ENCODE results near the gene SMIM5. TPM values are rescaled to one million over a fixed set of nuclear protein-coding genes. Genes with fewer than 3 reads are reported as not detected.

Gene SMIM5
- total and polyA plus RNA-seq, 2 of the 13 experiments (the other 11 are each of a cell fraction or from before 2014, with no cell fraction given): not detected

DNA sequence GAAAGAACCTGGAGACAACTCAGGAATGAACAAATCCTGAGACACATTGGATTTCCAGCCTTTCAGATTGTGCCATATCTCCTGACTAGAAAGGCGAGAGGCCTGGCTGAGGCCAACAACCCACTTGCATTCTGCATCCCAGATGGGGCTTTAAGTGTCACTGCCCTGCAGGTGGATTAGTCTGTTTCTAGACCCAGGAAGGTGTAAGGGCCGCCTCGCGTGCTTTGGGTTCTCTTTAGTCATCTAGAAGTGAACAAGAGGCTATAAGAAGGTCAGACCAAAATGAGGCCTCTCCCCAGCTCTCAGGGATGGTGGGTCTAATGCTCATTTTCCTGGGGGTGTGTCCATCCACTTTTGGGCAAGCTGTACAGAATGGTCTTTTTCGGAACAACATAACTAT is 38.8 kb downstream of the SMIM5 start (continued):
- TF ChIP-seq KDM5B (CRISPR knock-in tag; IDR thresholded peaks at IDR 0.05; ENCODE audit: borderline replicate concordance) (no peak), SRSF1 (optimal IDR thresholded peaks at IDR 0.05; ENCODE audit: low read depth, low read length) (no peak), NR0B2 (CRISPR knock-in tag; IDR thresholded peaks at IDR 0.05) (no peak)
- TF ChIP-seq, protein P1, sequence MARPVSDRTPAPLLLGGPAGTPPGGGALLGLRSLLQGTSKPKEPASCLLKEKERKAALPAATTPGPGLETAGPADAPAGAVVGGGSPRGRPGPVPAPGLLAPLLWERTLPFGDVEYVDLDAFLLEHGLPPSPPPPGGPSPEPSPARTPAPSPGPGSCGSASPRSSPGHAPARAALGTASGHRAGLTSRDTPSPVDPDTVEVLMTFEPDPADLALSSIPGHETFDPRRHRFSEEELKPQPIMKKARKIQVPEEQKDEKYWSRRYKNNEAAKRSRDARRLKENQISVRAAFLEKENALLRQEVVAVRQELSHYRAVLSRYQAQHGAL (CRISPR knock-in tag; IDR thresholded peaks at IDR 0.05; ENCODE audit: not compliant biosample characterization): no peak

DNA sequence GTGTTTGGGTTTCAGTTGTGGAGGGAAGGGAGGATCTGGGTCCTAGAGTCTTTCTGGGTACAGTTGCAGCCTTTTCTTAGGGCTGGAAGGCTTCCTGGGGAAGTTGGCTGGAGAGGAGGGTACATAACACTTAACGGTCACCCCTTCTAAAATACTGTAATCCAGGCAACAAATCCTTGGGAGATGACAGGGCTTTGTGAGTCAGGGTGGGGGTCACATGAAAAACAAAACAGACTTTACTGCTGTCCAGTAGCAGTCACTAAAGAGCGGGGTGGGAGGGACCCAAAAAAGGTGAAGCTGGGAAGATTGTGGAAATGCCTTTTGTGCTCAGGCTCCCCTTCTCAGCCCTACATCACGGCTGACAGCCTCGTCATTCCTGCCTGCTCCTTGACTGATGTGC is 40.3 kb downstream of the SMIM5 start:
- POLR2A ChIA-PET: interaction anchor here (2.0 kb wide), 1 partner anchor 75 kb away, joined by 6 read pairs; no protein-coding TSS in a partner anchor
- no peak for TF ChIP-seq AGO2 (optimal IDR thresholded peaks at IDR 0.05; ENCODE audit: low read depth, low read length)
- TF ChIP-seq ZNF230 (CRISPR knock-in tag; IDR thresholded peaks at IDR 0.05): no peak
- TF ChIP-seq SMAD3 (CRISPR knock-in tag; IDR thresholded peaks at IDR 0.05): no peak
- no peak for TF ChIP-seq THAP7 (CRISPR knock-in tag; IDR thresholded peaks at IDR 0.05)
- TF ChIP-seq PCBP2 (optimal IDR thresholded peaks at IDR 0.05; ENCODE audit: low read depth, low read length, poor library complexity, severe bottlenecking): no peak
- no peak for TF ChIP-seq RFX1 (IDR thresholded peaks at IDR 0.05)
- no peak for TF ChIP-seq RFX5 (IDR thresholded peaks at IDR 0.05; ENCODE audit: low read depth, low read length)
- no peak for TF ChIP-seq ZNF660 (CRISPR knock-in tag; IDR thresholded peaks at IDR 0.05; ENCODE audit: borderline replicate concordance, low read depth)
- TF ChIP-seq RFX3 (CRISPR knock-in tag; IDR thresholded peaks at IDR 0.05): no peak
- TF ChIP-seq ZBTB46 (CRISPR knock-in tag; IDR thresholded peaks at IDR 0.05; ENCODE audit: borderline replicate concordance): no peak
- TF ChIP-seq, protein P2, sequence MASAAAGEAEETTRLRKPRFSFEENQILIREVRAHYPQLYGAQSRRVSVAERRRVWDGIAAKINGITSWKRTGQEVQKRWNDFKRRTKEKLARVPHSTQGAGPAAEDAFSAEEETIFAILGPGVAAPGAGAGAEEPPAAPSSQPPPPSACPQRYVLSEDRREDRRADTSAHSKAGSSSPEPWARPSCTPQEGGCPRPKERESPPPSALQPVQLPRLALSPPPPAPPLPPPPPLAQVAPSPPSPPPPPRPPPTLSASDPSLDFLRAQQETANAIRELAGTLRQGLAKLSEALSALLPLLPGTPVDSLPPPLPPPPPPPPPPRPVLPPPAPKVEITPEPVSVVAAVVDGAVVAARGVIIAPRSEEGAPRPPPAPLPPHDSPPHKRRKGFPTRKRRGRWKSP (CRISPR knock-in tag; IDR thresholded peaks at IDR 0.05): no peak
- no peak for TF ChIP-seq ZNF143 (CRISPR knock-in tag; IDR thresholded peaks at IDR 0.05)
- TF ChIP-seq EEA1 (CRISPR knock-in tag; IDR thresholded peaks at IDR 0.05; ENCODE audit: borderline replicate concordance): no peak
- TF ChIP-seq, protein P3, sequence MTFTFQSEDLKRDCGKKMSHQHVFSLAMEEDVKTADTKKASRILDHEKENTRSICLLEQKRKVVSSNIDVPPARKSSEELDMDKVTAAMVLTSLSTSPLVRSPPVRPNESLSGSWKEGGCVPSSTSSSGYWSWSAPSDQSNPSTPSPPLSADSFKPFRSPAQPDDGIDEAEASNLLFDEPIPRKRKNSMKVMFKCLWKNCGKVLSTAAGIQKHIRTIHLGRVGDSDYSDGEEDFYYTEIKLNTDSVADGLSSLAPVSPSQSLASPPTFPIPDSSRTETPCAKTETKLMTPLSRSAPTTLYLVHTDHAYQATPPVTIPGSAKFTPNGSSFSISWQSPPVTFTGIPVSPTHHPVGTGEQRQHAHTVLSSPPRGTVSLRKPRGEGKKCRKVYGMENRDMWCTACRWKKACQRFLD (CRISPR knock-in tag; IDR thresholded peaks at IDR 0.05; ENCODE audit: borderline replicate concordance): no peak

More for the DNA sequence above, 40.3 kb downstream of the SMIM5 start:
- CTCF ChIA-PET (ENCODE audit: low intra/inter-chr PET ratio, low total read pairs): interaction anchor here (3.2 kb wide), 1 partner anchor 74 kb away, joined by 43 read pairs; no protein-coding TSS in a partner anchor
- no peak overlapping the region for H3K4me2 ChIP-seq (ENCODE audit: low read depth, low read length)
- no peak overlapping the region for H3K9ac ChIP-seq (ENCODE audit: insufficient read depth, low read depth, low read length)
- 95% methylated on average over 4 of the region's 4 CpGs for WGBS (ENCODE audit: low lambda C conversion rate)
- intact Hi-C loops (cut with micrococcal nuclease; ENCODE audit: unreplicated experiment): no loop called here
- ATAC-seq: no peak
- peaks cover 18% of the 10 kb centered on the region for H3K4me1 ChIP-seq (ENCODE audit: insufficient read depth, low read length)
- in situ Hi-C loops (cut with HindIII; ENCODE audit: extremely low pct_ligation_motif_present, low pct_unique_long_range_greater_than_20kb): no loop called here
- H3K27ac ChIP-seq (ENCODE audit: extremely low read length, insufficient read depth, low read length): no peak overlapping the region
- peaks cover 22 to 71% of the 10 kb centered on the region in 2 experiments for H3K36me3 ChIP-seq (replicated peaks in 1 of 2; ENCODE audit: control insufficient read depth in 1 of 2, insufficient read depth in 2 of 2, low read length in 2 of 2)
- H2AFZ ChIP-seq (ENCODE audit: low read length): no peak overlapping the region
- BruUV-seq (replicated peaks): no TSS peak
- H4K20me1 ChIP-seq (ENCODE audit: insufficient read depth, low read length): peaks cover 6% of the 10 kb centered on the region; the same call in 1 of the 2 replicates
- H3K4me3 ChIP-seq (replicated peaks in 1 of 3; ENCODE audit: insufficient read depth in 1 of 3, low read depth in 2 of 3, low read length in 3 of 3): no peak overlapping the region
- H3K27me3 ChIP-seq (ENCODE audit: control insufficient read depth in 1 of 2, insufficient read depth in 2 of 2, low read length in 2 of 2): no peaks in the 10 kb centered on the region
- no peaks in the 10 kb centered on the region for H3K9me3 ChIP-seq (ENCODE audit: low read length)
- FAIRE-seq: no peak
- DNase-seq (ENCODE audit: low spot score): no peak
- H3K79me2 ChIP-seq (ENCODE audit: insufficient read depth, low read length): peaks cover 45% of the 10 kb centered on the region

Data from HepG2 (cell line).